HG02884 (cell line): ENCODE results near the gene CLTC.

Experiments
- ATAC-seq: cut with Tn5 transposase; IDR thresholded peaks from one replicate; pipeline ENCODE4 v1.9.1; 2021; ENCODE audit warnings: mild to moderate bottlenecking, moderate library complexity; ENCODE audit not compliant: unreplicated experiment

CLTC gene

DNA sequence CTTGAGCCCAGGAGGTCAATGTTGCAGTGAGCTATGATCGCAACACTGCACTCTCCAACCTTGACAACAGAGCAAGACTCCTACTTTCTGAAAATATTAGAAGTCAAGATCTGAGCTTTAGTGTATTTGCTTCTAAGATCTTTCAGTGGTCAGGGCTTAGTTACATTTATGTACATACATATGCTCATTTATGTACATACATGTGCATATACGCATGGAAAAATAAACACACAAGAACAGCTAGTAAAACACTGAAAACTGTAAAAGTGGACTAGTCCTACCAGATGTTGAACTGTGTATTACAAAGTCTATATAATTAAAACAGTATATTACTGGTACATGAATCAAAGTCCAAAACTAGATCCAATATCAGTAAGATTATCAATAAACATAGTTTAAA, 59.2 kb downstream of the CLTC start:
- ATAC-seq, result no peak

DNA sequence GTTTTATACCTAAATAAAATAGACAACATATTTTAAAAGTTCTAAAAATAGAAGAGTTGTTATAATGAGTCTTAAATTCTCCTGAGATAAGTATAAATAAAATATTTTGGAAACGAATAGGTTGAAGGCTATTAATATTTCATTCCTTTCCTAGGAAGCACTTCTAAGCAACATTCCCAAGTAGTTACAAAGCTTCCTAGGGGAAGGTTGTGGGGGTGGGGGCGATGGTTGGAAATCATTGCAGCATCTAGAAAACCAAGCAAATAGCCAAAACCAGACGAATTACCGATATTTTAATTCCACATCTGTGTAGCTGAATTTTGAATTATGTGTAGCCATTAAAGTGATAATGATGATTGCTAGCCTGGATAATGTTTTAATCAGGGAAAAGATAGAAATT, 60.6 kb downstream of the CLTC start:
- ATAC-seq, result no peak

DNA sequence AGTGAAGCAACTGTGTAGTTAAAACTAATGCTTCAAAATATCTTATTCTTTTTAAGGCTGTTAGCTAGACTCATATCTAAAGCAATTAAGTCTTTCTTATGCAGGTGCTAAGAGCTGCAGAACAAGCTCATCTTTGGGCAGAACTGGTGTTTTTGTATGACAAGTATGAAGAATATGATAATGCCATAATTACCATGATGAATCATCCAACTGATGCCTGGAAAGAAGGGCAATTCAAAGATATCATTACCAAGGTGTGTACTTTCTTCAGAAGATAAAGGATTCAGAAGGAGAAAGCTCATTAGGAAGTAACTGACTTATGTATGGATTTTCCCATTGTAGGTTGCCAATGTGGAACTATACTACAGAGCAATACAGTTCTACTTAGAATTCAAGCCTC, 63.6 kb downstream of the CLTC start:
- no peak for ATAC-seq

DNA sequence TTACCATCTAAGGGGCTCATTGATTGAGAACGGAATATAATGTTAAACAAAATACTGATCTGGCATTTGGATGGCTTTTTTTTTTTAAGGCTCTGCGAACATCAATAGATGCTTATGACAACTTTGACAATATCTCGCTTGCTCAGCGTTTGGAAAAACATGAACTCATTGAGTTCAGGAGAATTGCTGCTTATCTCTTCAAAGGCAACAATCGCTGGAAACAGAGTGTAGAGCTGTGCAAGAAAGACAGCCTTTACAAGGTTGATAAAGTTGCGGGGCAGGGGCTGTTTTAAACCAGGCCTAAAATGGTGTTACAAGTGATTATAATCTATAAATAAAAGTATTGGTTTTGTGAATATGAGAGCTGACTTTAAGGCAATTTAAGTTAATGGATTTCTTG, 65.3 kb downstream of the CLTC start:
- no peak for ATAC-seq

DNA sequence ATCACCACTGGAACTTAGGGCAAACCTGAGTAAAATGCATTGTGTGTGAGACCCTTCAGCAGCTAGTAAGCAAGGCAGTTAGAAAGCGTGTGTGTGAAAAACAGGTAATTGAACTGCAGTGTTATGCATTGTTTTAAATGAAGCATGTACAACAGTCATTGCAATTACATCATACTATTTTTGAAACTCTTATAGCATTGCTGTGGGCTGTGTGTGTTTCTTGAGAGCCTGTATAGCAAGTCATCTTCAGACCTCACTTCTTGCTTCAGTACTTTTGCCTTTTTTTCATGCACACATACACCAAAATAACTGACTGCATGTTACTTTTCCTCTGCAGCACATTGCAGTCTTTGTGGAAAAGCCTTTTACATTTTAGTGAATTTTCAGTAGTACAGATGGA, 68.3 kb downstream of the CLTC start:
- ATAC-seq, result no peak

DNA sequence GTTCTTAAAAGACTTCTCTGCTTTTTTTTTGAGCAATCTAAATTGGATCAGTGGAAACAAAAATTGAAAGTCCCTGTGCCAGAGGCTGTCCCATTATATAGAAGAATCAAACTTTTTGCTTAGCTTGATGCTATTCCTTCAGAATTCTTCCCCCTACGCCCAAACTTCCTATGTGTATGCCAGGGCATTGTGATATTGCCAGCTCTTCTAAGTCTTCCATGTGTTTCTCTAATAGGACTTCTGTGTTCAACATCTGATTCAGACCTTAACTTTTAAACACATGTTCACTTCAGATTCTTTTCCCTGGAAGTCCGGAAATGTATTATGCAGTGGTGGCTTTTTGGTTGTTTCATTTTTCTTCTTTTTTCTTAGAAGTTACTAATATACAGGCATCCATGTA, 68.8 kb downstream of the CLTC start:
- no peak for ATAC-seq

DNA sequence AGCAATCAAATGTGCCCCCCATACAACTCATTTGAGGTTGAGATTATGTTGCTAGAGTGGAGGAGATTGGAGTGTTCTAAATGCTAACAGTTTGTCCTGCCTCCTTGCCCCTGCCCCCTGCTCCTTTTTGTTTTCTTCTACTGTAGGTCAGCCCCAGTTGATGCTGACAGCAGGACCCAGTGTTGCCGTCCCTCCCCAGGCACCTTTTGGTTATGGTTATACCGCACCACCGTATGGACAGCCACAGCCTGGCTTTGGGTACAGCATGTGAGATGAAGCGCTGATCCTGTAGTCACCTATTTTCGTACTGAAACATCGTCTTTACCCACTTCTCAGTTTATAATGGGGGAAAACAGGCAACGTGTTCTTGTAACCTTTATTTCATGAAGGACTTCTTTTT, 73.9 kb downstream of the CLTC start:
- no peak for ATAC-seq

DNA sequence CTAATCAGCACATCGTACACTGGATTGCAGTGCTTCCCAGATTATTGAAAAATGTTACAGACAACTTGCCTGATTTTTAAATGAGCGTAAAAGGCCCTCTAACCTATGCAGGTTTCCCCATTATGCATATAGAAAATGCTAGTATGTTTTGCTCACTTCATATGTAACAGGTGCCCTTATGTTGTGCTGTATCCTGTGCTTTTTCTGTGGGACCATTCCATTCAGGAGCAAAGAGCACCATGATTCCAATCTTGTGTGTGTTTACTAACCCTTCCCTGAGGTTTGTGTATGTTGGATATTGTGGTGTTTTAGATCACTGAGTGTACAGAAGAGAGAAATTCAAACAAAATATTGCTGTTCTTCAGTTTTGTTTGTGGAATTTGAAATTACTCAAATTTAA, 74.6 kb downstream of the CLTC start:
- no peak for ATAC-seq

DNA sequence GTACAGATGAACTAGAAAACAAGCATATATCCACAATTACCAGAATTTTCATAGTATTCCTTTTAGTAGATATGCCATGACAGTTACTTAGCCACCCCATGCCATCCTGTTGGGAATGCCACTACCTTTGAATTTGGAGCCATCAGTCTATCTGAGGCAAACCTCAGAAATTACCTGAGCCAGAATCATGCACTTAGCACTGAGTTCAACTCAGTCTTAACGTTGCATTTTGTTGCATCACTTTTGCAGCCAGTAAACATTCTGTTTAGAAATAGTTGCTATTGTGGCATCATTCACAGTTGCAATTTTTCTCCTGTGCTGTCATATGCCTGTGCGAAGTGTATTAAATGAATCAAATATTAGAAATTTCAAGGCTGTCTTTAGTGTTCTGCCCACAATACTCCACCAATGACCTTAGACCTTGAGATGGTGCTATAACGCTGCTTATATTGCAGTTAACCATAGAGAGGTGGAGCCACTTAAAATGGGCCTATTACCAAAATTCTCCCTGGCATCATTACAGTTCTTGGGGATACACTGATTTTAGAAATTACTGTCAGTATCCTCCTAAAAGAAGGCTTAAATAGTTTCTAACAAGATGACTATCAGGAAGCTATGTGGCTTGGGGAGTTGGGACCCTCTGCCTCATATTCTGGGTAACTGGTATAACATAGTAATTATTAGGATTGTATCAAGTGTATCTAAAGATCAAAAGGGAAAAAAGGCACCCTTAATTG, 76.4 kb downstream of the CLTC start:
- no peak for ATAC-seq

DNA sequence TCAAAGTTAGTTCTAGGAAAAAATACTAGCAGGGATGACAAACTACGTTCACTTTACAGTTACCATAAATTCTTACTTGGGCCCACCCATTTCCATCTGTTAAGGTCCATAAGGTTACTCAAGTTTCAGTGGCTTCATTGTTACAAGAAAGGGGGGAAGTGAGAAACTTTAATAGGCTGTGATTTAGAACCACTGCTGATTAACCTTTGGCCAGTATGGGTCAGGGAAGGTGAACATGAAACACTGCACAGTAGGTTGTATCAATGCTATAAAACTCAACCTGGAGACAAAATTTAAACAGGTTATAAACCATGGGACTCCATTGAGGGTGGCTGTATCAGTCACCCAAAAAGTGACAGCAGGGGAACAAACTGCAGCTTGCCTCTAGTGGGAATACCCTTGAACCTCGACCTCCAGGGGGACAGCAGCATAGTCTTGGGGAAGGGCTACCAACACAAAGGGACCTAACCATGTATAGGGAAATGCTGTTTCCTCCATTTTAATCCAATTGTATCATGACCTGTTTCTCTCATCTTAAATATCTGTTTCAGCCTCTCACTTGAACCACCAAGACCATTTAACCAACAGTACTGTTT, 77.1 kb downstream of the CLTC start:
- ATAC-seq, result no peak

DNA sequence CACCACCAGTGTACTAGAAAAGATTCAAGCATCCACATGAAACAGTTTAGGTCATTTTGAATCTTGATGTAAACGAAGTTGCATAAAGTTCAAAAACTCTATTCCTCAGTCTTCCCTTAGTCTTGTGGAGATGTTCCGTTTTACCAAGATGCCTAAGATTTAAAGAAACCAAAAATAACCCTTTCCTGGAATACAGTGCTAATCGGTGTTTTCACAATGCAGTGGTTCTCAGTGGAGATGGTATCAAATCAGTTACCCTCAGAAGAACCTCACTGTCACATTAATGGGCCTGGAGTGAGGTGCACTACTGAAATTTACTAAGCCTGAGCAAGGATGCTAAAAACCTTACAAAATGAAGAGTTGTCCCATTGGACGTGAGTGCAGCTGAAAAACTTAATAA, 78.4 kb downstream of the CLTC start:
- no peak for ATAC-seq

DNA sequence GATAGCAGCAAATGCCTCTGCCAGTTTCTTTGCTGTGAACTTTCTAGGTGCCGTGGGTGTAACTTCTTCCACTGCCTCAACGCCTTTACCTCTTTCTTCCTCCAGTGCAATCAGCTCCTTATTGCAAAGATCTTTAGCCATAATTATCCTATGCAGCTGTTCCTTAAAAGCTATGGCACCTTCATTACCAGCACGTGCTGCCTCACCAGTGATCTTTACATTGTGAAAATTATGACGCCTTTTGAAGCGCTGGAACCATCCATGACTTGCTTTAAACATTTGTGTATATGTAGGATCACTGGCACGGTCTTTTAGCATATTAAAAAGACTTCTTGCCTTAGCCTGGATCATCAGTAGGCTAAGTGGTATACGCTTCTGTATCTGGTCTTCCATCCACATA, 79.5 kb downstream of the CLTC start:
- ATAC-seq, result no peak

DNA sequence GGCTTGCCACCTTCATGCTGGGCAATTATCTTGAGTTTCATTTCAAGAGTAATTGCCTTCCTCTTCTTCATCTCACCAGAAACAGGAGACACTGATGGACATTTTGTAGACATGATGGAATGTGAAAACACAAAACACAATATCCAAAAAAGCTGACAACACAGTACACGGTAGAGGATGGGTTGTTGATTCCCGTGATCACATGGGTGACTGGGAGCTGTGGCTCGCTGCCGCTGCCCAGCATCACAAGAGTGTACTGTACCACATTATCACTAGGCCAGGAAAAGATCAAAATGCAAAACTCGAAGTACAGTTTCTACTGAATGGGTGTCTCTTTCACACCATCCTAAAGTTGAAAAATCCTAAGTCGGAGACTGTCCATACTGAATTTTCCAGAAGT, 80.1 kb downstream of the CLTC start:
- ATAC-seq, result no peak

DNA sequence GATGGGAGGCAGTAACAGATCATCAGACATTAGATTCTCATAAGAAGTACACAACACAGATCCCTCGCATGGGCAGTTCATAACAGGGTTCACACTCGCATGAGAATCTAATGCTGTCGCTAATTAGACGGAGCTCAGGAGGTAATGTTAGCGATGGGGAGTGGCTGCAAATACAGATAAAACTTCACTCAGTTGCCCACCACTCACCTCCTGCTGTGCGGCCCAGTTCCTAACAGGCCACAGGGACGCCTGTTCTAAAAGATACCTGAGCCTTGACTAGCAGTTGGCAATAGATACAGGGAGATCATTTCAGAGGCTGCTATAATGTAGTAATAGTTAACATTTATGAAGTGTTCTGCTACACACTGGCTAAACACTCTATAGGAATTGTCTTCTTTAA, 82.6 kb downstream of the CLTC start:
- no peak for ATAC-seq

DNA sequence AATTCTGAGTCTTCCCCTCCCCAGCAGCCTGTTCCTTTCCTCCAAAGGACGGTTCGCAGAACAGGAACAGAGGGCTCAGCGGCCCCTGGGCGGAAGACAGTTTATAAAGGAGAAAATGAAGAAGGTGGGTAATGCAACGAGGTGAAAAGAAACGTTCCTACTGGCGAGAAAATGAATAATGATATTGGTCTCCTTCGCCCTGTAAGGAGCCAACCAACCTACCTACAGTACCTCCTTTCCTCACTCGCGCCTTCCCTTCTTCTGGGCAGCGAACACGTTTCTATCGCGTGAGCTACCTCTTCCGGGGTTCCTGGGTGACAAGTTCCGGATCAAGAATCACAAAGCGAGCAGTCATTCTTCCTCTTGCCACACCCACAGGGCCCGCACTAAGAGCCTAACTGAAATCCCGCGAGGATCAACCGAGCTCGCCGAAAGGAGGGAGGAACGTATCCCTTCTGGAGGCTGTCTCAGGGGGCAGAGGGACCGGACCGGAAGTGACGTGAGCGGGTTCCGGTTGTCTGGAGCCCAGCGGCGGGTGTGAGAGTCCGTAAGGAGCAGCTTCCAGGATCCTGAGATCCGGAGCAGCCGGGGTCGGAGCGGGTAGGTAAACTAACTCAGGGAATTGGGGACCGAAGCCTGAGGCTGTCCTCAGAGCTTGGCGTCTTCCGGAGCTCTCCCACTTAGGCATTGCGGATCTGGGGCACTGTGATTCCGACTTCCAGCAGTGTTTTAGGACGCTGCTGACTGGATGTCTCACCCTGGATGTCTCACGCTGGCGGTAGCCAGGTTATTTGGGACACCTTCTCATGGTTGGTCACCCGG, 87.7 kb downstream of the CLTC start, which contains the start of the genes PTRH2 and VMP1:
PTRH2 (minus strand) TSS at position 282 of the 822 bp plus-strand sequence. CDS start 9,452 bp downstream, outside the sequence.
VMP1 (plus strand) TSS at position 506 of the 822 bp plus-strand sequence. CDS start 23,793 bp downstream, outside the sequence.
- ATAC-seq, result peak; percentile 94

DNA sequence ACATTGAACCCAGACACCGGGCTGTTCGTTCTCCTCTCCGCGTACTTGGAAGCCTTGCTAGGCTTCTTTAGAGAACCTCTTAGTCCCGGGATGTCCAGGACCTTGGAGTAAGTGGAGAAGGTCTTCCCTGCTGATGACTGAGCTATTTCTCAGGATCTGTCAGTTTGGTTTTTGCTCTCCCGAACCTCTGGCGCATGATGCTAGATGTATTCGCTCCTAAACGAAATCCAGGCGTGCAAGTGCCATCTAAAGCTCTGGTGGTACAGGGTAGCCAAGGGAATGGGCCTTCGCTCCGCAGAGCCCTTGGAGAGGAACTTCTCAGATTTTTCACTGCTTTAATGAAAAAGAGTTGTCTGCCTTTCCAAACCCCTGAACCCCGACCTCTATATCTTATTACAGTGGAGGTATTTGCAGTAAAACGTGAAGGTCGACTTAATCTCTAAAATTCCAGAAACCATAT, 88.3 kb downstream of the CLTC start:
- no peak for ATAC-seq

DNA sequence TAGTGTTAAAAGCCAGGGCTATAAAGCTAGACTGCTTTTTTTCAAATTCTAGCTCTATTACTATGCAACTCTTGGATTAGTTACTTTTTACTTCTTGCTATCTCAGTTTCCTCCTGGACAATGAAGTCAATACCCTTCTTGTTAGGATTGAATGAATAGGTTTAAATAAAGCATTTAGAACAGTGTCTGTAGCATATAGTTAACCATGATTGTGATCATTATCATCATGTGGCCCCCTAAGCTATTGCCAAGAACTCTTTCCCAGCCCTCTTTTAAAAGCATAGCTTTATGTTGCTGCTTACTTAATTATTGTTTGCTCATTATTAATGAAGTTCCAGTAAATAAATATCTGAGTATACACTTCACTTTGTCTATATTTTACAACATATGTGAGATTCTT, 92.2 kb downstream of the CLTC start:
- ATAC-seq, result no peak

DNA sequence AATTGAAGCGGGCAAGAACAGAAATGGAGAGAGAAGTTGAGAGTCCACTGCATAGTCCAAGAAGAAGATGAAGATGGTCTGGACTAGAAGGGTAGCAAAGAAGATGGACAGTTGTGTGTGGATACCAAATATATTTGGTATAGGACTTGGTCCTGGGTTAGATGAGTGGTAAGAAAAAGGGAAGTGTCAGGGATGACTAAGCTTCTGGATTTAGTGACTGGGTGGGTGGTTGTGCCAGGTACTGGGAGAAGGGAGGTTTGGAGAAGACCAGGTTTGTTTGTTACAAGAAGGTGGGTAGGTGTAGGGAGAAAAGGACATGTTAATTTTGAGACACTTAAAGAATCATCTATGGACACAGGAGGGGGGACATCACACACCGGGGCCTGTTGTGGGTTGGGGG, 93.2 kb downstream of the CLTC start:
- no peak for ATAC-seq

DNA sequence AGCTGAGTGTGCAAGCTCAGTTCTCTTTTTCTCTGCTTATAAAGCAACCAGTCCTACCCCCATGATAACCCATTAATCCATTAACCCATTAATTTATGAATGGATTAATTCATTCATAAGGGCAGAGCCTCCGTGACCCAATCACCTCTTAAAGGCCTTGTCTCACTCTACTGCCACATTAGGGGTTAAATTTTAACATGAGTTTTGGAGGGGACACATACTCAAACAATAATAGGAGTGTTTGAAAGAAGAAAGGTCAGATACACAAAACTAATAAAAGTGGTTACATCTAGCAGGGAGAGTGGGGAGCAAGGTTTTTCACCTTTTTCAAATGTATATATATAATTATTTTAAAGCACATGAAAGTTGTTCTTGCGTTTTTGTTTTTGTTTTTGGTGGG, 94.6 kb downstream of the CLTC start:
- ATAC-seq, result no peak

DNA sequence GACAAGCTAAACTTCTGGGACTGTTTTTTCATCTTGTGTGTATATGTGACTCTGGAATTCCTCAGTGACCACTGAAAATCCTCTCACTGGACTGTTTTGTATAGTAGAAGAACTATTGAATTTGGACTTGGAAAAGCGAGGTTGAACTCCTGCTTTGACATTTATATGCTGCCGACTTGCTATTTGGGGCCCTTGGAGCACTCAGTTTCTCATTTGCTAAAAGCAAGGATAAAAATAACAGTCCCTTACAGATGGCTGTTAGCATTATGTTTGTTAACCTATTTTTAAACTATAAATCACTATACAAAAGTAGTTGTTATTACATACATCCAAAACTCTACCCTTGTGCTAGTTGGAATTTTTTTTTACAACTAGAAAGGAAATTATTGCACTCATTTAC, 96.7 kb downstream of the CLTC start:
- no peak for ATAC-seq

DNA sequence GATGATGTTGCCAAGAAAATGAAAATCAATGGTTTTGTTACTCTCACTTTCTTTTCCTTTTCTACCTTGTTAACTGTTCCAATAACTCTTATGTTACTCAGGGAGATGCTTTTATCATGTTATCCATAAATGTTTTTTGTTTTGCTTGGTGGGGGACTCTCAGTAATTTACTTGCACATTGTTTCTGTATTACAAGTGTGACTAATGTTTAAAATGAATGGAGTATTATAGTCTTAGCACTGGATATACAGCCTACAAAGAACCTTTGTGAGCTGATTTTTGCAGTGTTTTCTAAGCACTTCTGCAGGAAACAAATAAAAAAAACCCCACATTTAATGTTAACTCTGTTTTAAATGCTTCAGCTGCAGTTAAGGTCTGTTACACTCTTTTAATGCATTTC, 99.8 kb downstream of the CLTC start:
- ATAC-seq, result no peak

DNA sequence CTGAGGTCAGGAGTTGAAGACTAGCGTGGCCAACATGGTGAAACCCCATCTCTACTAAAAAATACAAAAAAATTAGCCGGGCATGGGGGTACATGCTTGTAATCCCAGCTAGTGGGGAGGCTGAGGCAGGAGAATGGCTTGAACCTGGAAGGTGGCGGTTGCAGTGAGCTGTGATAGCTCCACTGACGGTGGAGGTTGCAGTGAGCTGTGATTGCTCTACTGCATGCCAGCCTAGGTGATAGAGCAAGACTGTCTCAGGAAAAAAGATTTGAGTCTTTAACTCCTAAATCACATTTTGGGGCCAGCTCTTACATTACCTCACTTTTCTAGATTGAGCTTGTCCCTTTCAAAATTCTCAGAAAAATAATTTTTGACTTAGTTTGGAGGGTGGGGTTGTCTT, 102.9 kb downstream of the CLTC start:
- ATAC-seq, result no peak
